ENCODE results near the gene CSMD2.

CSMD2 gene

GRCh38 chr1:33897092-33897725 lies 267.8 kb downstream of the CSMD2 start:
- DNase-seq, result no peak

- DNase-seq, result no peak
These were observed 269.1 kb downstream of the CSMD2 start for GRCh38 chr1:33895976-33896375.

GRCh38 chr1:33895396-33895795 lies 269.6 kb downstream of the CSMD2 start:
- no peak for DNase-seq

- peak; percentile 95 for DNase-seq
These were observed 271.7 kb downstream of the CSMD2 start for GRCh38 chr1:33893147-33893830.

- no peak for DNase-seq
These were observed 278.5 kb downstream of the CSMD2 start for GRCh38 chr1:33886496-33886895.

- peak; percentile 70 for DNase-seq
These were observed 284.7 kb downstream of the CSMD2 start for GRCh38 chr1:33880305-33880704.

- DNase-seq, result no peak
These were observed 286.6 kb downstream of the CSMD2 start for GRCh38 chr1:33878392-33878791.

GRCh38 chr1:33876970-33877650 lies 287.9 kb downstream of the CSMD2 start:
- peak; percentile 98 for DNase-seq

GRCh38 chr1:33875862-33876261 lies 289.2 kb downstream of the CSMD2 start:
- peak; percentile 16 for DNase-seq

GRCh38 chr1:33874636-33875035 lies 290.4 kb downstream of the CSMD2 start:
- DNase-seq, result no peak

GRCh38 chr1:33872683-33873082 lies 292.3 kb downstream of the CSMD2 start:
- peak; percentile 33 for DNase-seq

- DNase-seq, result no peak
These were observed 292.8 kb downstream of the CSMD2 start for GRCh38 chr1:33872275-33872674.

- DNase-seq, result no peak
These were observed 297.3 kb downstream of the CSMD2 start for GRCh38 chr1:33867684-33868083.

- peak; percentile 96 for DNase-seq
These were observed 298.7 kb downstream of the CSMD2 start for GRCh38 chr1:33866281-33866680.

- no peak for DNase-seq
These were observed 300.3 kb downstream of the CSMD2 start for GRCh38 chr1:33864460-33865389.

GRCh38 chr1:33863779-33864178 lies 301.3 kb downstream of the CSMD2 start, which contains the start of gene HMGB4:
Gene HMGB4 (plus strand): TSS chr1:33864079. CDS start chr1:33864192, 113 bp downstream.
- DNase-seq, result no peak

GRCh38 chr1:33860671-33861070 lies 304.4 kb downstream of the CSMD2 start:
- peak; percentile 14 for DNase-seq

GRCh38 chr1:33854091-33854490 lies 310.9 kb downstream of the CSMD2 start:
- DNase-seq, result no peak

GRCh38 chr1:33853431-33853830 lies 311.6 kb downstream of the CSMD2 start:
- DNase-seq, result no peak

- DNase-seq, result peak; percentile 30
These were observed 312.3 kb downstream of the CSMD2 start for GRCh38 chr1:33852711-33853110.

- no peak for DNase-seq
These were observed 314.5 kb downstream of the CSMD2 start for GRCh38 chr1:33850481-33850880.

GRCh38 chr1:33849211-33849610 lies 315.8 kb downstream of the CSMD2 start:
- DNase-seq, result peak; percentile 34
